Measurements from ENCODE around the gene YTHDC1. TPM values are rescaled to one million over a fixed set of nuclear protein-coding genes. Genes with fewer than 3 reads are reported as not detected.
A peak's percentile ranks its signal among the peaks of the same experiment; 100 is the strongest.

Gene YTHDC1
- total RNA-seq, 1 donor from 2014 or later: 52.0 TPM

DNA sequence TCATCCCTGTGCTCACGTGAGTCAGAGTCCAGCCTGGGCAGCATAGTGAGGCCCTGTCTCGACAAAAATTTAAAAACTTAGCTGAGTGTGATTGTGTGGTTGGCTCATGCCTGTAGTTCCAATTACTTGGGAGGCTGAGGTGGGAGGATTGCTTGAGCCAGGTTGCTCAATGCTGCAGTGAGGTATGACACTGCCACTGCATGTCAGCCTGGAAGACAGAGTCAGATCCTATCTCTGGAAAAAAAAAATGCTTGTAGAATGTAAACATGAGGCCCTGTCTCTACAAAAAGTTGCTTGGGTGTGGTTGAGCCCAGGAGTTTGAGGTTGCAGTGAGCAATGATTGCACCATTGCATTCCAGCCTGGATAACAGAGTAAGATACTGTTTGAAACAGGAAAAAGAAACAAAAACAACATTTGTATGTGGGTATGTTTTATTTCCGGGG lies 11.3 kb upstream of the YTHDC1 start:
- no peak for DNase-seq (ENCODE audit: missing footprints)
- no peak for ATAC-seq
- intact Hi-C loops (cut with DNase I): no loop called here

DNA sequence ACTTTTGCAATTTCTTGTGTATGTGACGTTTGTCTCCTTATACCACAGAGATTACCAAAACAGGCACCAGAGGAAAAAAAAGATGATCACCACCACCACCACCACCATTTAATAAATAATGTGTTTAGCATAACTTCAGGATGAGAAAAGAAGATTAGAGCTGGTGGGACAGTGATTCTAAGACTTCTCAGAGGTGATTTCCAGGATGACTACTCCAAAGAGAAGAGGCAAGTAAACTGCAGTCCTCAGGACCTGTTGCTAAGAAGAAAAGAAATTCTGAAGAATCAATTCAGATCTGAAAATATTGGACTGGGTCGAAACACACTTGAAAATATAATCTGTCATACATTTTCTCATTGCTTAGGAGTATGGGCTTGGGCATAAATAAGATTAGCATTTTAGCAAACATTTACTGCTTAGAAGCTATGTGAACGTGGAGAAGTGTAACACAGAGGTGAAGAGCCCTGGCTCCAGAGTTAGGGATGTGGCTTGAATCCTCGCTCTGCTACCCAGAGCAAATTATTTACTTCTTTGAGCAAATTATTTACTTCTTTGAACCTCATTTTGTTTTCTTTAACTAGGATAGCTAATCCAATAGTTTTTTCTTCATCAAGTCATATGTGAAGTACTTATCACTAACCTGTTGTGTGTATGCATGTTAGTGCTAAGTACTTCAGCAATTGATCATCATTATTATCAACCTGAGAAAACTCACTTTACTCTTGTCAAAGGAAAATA lies 10.5 kb upstream of the YTHDC1 start:
- intact Hi-C loops (cut with DNase I): no loop called here
- ATAC-seq (no peak), DNase-seq (ENCODE audit: missing footprints) (no peak)

GRCh38 chr4:68359508-68359907 lies 9.6 kb upstream of the YTHDC1 start:
- DNase-seq (ENCODE audit: missing footprints) (no peak), ATAC-seq (no peak)
- intact Hi-C loops (cut with DNase I): no loop called here

- intact Hi-C loops (cut with DNase I): no loop called here
- ATAC-seq: no peak
- DNase-seq (ENCODE audit: missing footprints): no peak
Observed at GRCh38 chr4:68358988-68359387, 9.1 kb upstream of the YTHDC1 start.

DNA sequence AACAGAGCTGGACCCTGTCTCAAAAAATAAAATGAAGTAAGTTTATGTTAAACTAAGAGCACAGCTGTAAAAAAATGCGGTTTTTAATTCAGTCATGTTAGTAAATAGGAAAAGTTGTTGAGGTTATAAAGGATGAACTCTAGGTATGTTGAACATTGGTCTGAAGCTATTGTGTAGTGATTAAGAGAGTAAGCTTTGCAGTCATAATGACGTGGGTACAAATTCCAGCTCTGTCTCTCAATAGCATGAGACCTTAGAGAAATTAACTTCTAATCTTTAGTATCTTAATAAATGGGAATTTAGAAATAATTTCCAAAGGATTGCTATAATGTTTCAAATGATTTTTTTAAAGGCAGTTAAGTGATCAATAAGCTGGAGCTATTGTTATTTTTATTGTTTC lies 2.9 kb upstream of the YTHDC1 start:
- ATAC-seq: no peak
- intact Hi-C loops (cut with DNase I): no loop called here
- DNase-seq (ENCODE audit: missing footprints): no peak

- ATAC-seq (peak; percentile 8), DNase-seq (ENCODE audit: missing footprints) (no peak)
- intact Hi-C loops (cut with DNase I): loop anchor here (10.0 kb wide), 1 partner anchor 804 kb away; the partner anchor contains the start of gene CENPC
Observed at GRCh38 chr4:68349279-68349648, 626 bp downstream of the YTHDC1 start.

DNA sequence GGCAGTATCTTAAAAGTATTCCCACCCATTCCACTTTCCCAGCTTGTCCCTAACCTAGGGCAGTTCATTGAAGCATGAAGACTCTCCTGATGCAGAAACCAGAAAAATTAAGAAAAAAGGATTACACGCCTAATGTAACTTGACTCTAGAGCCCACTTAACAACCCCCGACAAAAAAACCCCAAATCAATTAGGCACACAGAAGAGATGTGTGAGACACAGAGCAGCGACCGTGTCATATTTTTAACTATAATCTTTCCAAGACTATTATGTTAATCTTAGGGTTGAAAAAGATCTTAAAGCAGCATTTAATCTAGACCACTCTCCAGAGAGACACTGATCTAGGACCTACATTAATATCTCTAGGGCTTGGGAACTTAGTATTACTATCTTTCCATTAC lies 1.3 kb downstream of the YTHDC1 start:
- DNase-seq (ENCODE audit: missing footprints) (no peak), ATAC-seq (no peak)
- intact Hi-C loops (cut with DNase I): loop anchor here (10.0 kb wide), 1 partner anchor 804 kb away; the partner anchor contains the start of gene CENPC

GRCh38 chr4:68347845-68348244 lies 2.0 kb downstream of the YTHDC1 start:
- DNase-seq (ENCODE audit: missing footprints) (no peak), ATAC-seq (no peak)
- intact Hi-C loops (cut with DNase I): loop anchor here (10.0 kb wide), 1 partner anchor 803 kb away; the partner anchor contains the start of gene CENPC

DNA sequence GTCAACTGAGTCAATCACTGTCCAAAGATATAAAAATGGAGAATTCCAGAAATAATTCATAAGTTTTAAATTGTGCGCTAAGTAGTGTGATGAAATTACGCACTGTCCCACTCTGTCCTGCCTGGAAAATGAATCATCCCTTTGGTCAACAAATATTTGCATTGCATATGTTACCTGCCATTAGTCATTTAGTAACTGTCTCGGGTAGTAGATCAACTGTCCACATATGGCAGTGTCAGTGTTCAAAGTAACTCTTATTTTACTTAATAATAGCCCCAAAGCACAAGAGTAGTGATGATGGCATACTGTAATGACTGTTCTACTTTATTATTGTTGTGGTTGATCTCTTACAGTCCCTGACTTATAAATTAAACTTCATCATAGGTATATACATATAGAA lies 3.4 kb downstream of the YTHDC1 start:
- ATAC-seq (no peak), DNase-seq (ENCODE audit: missing footprints) (no peak)
- intact Hi-C loops (cut with DNase I): loop anchor here (10.0 kb wide), 1 partner anchor 802 kb away; the partner anchor contains the start of gene CENPC

DNA sequence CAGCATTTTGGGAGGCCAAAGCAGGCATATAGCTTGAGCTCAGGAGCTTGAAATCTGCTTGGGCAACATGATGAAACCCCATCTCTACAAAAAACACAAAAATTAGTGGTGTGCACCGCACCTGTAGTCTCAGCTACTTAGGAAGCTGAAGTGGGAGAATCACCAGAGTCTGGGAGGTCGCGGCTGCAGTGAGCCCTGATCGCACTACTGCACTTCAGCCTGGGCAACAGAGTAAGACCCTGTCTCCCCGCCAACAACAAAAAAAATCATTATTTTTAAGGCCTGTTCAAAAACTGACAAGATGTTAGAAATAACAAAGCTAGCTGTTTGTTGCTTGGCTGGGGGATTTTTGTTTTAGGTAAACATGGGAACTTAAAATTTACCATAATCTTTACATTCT lies 5.1 kb downstream of the YTHDC1 start:
- ATAC-seq: no peak
- DNase-seq (ENCODE audit: missing footprints): no peak
- intact Hi-C loops (cut with DNase I): loop anchor here (10.0 kb wide), 1 partner anchor 800 kb away; the partner anchor contains the start of gene CENPC

- no peak for DNase-seq (ENCODE audit: missing footprints)
- ATAC-seq: no peak
- intact Hi-C loops (cut with DNase I): loop anchor here (10.0 kb wide), 1 partner anchor 799 kb away; the partner anchor contains the start of gene CENPC
Observed at GRCh38 chr4:68344049-68344448, 5.8 kb downstream of the YTHDC1 start.

DNA sequence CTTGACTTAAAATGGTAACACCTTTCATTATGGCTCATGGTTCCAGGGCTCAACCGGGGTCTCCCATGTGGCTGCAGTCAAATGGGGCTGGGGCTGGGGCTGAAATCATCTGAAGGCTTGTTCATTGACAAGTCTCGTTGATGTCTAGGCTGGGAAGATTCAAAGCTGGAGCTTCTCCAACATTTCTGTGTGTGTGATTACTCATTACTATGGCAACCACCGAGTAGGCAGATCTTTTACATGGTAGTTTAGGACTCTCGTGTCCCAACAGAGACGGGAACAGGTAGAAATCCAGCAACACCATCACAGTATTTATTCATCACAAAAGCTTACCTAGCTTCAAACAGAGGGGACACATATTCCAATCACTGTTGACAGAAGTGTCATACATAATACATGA lies 7.8 kb downstream of the YTHDC1 start:
- ATAC-seq (no peak), DNase-seq (ENCODE audit: missing footprints) (no peak)
- intact Hi-C loops (cut with DNase I): loop anchor here (10.0 kb wide), 1 partner anchor 797 kb away; the partner anchor contains the start of gene CENPC

GRCh38 chr4:68338625-68339024 lies 11.3 kb downstream of the YTHDC1 start:
- intact Hi-C loops (cut with DNase I): no loop called here
- DNase-seq (ENCODE audit: missing footprints) (no peak), ATAC-seq (peak; percentile 87)

- no peak for ATAC-seq
- intact Hi-C loops (cut with DNase I): no loop called here
Observed at GRCh38 chr4:68337522-68337921, 12.4 kb downstream of the YTHDC1 start.

DNA sequence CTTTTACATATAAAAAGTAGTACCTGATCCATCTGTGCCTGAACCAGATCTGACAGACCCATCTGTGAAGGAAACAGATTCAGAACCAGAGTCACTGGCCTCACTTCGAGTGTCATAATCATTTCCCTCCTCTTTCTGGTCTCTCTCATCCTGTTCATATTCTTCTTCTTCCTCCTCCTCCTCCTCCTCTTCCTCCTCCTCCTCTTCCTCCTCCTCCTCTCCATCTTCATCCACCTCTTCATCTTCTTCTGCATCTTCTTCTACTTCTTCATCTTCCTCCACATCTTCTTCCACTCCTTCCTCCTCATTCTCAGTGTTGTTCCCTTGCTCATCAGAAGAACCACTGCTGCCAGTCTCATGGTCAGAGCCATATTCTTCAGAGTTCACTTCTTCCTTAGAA lies 12.9 kb downstream of the YTHDC1 start:
- intact Hi-C loops (cut with DNase I): no loop called here
- ATAC-seq (no peak), DNase-seq (ENCODE audit: missing footprints) (no peak)

More at GRCh38 chr4:68337522-68337921, 12.4 kb downstream of the YTHDC1 start:
- no peak for DNase-seq (ENCODE audit: missing footprints)

GRCh38 chr4:68336530-68336929 lies 13.4 kb downstream of the YTHDC1 start:
- DNase-seq (ENCODE audit: missing footprints) (no peak), ATAC-seq (no peak)
- intact Hi-C loops (cut with DNase I): no loop called here

DNA sequence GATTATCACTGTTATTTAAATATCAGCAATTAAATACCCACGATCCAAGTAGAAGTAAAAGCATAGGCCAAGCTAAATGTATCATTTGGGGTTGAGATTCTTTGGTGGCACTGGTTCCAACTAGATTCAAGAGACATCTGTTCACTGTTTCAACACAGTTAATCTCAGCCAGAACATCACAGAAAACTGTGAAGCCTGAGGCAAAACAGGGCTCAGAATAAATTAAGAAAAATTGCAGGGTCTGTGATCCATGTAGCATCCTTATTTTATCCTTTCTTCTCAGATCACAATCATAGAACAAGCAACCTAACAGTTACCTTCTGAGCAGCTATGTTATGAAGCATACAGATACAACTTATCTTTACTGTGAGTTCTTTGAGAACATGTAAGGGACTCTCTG lies 23.7 kb downstream of the YTHDC1 start:
- ATAC-seq (no peak), DNase-seq (ENCODE audit: missing footprints) (no peak)
- intact Hi-C loops (cut with DNase I): no loop called here

- DNase-seq (ENCODE audit: missing footprints) (no peak), ATAC-seq (no peak)
- intact Hi-C loops (cut with DNase I): no loop called here
Observed at GRCh38 chr4:68324519-68325262, 25.2 kb downstream of the YTHDC1 start.

DNA sequence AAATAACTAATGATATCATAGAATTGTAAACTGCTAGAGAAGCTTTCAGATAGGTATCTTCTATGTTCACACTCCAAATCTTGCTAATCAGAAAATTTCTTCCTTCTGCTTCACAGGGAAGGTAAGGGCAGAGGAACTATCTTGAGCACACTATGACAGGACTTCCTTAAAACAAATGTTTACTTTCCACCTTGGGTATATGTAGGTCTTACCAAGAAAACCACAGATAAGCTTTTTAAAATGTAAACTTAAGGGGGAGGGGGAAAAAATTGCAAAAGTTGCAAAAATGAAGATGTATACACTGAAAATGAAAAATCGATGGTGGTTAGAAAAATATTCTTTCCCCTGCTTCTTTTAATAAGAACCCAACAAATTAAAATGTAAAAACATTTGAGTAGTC lies 30.9 kb downstream of the YTHDC1 start:
- intact Hi-C loops (cut with DNase I): no loop called here
- no peak for ATAC-seq
- no peak for DNase-seq (ENCODE audit: missing footprints)
